Measurements from ENCODE around the gene UFD1.

UFD1 gene

GRCh38 chr22:19466848-19467752 lies 11.9 kb downstream of the UFD1 start:
- DNase-seq, result no peak

GRCh38 chr22:19466126-19466716 lies 12.8 kb downstream of the UFD1 start:
- no peak for DNase-seq

GRCh38 chr22:19464975-19465374 lies 14.0 kb downstream of the UFD1 start:
- no peak for DNase-seq

- DNase-seq, result no peak
Observed at GRCh38 chr22:19464546-19464945, 14.4 kb downstream of the UFD1 start.

- DNase-seq, result no peak
Observed at GRCh38 chr22:19463491-19464469, 15.2 kb downstream of the UFD1 start.

GRCh38 chr22:19463008-19463407 lies 16.0 kb downstream of the UFD1 start:
- no peak for DNase-seq

GRCh38 chr22:19461506-19461905 lies 17.5 kb downstream of the UFD1 start:
- DNase-seq, result no peak

GRCh38 chr22:19460036-19460435 lies 19.0 kb downstream of the UFD1 start:
- no peak for DNase-seq

- DNase-seq, result no peak
Observed at GRCh38 chr22:19457828-19458428, 21.1 kb downstream of the UFD1 start.

- no peak for DNase-seq
Observed at GRCh38 chr22:19456541-19456940, 22.5 kb downstream of the UFD1 start.

GRCh38 chr22:19455585-19456370 lies 23.2 kb downstream of the UFD1 start:
- DNase-seq, result no peak

- DNase-seq, result no peak
Observed at GRCh38 chr22:19455033-19455432, 24.0 kb downstream of the UFD1 start.

- no peak for DNase-seq
Observed at GRCh38 chr22:19454156-19454555, 24.8 kb downstream of the UFD1 start.

- no peak for DNase-seq
Observed at GRCh38 chr22:19453718-19454117, 25.3 kb downstream of the UFD1 start.

GRCh38 chr22:19451570-19451969 lies 27.4 kb downstream of the UFD1 start:
- DNase-seq, result no peak

- no peak for DNase-seq
Observed at GRCh38 chr22:19450363-19451175, 28.4 kb downstream of the UFD1 start.

- DNase-seq, result no peak
Observed at GRCh38 chr22:19449422-19449767, 29.6 kb downstream of the UFD1 start.

GRCh38 chr22:19448739-19449421 lies 30.1 kb downstream of the UFD1 start:
- no peak for DNase-seq

GRCh38 chr22:19448076-19448607 lies 30.9 kb downstream of the UFD1 start:
- peak; percentile 56 for DNase-seq

Data from kidney glomerular epithelial cell (primary cell).